Measurements from ENCODE around the gene UGT1A6.
"Not testable (repeated sequence)": the region's sequence is repeated elsewhere in the genome, so short reads cannot be mapped to it uniquely, and the experiment has no call there.

The UGT1A6 gene

DNA sequence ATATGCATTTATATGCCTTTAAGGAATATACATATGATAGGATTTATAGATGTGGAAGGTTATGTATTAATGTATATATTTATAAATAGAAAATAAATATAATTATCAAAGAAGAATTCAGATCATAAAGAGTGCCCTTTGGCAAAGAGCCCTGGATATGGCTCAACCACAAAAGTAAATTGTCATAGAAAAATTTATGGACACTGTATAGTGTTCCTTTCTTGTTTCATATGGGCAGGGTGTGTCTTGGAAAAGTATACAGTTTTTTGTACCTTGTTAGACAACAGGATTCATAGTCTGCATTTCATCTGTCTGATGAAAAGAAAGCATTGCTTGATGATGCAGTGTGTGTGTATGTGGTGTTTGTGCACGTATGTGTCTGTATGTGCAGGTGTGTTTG is 8.1 kb upstream of the UGT1A6 start:
- no peak for DNase-seq (ENCODE audit: low read depth in 3 of 3, low spot score in 1 of 3)

DNA sequence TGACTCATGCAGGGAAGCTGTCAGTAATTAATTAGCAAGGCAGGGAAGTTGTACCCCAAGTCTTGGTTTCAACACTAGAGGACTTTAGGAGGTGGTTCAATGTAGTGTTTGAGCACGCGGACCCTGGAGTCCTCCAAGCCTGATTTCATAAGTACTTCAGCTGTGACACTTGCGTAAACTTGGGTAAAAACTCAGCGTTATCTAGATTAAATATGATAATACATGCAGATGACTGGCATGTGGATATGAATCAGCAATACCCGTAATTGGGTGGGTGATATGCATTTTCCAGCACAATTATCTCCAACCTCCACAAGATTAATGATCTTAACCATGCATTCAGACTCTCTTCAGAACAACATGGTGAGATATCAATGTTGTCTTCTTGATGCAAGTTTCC is 5.8 kb upstream of the UGT1A6 start:
- DNase-seq (ENCODE audit: low read depth in 3 of 3, low spot score in 1 of 3) = no peak

DNA sequence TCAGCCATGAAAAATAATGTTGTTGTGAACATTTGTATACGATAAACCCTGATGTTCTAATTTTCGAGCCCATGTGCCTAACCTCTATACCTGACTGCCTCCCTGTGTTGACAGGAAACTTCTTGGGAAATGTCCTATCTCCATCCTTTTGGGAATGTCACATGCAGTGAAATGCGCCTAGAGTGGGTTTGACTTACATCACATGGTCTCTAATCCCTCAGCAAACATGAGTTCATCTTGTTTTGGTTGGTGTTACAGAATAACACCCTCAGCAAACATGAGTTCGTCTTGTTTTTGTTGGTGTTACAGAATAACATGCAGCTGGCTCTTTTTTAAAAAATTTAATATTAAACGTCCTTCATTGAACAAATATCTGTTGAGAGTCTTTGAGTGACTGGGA is 4.3 kb upstream of the UGT1A6 start:
- no peak for DNase-seq (ENCODE audit: low read depth in 3 of 3, low spot score in 1 of 3)

DNA sequence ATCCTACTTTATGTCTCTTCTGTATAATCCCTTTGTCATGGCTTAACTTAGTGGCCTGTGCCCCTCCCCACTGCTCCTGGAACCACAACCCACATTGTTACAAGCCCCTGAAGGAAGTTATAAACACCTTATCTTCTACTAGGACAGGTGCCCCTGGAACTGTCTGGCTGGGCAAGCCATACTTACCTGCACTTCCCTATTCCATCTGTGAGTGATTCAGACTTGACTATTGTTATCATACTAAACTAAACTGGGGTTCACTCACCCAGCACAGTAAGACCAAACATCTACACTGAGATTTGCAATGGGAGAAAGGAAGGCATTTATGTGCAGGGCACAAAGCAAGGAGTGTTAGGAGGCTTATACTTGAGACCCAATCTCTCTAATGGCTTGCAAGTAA is 3.7 kb upstream of the UGT1A6 start:
- DNase-seq (ENCODE audit: low read depth in 3 of 3, low spot score in 1 of 3) = no peak

DNA sequence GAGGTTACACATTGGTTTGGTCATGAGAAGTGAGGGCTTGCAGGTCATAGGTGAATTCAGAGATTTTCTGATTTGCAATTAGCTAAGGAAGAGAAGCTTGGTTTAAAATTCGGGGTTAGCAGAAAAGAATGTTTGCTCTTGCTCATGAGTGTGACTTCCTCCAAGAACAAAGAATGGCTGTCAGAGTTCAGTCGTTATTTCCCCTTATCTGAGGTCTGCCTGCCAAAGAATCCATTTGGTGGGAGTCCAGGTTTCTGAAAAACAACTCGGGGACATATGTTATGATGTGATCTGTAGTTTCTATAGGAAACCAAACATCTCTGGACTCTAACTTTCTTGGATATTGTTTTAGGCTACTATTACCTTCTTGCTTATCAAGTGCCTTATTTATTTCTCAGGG is 3.2 kb upstream of the UGT1A6 start:
- no peak for DNase-seq (ENCODE audit: low read depth in 3 of 3, low spot score in 1 of 3)

GRCh38 chr2:233690444-233690843 is 2.2 kb upstream of the UGT1A6 start:
- no peak for DNase-seq (ENCODE audit: low read depth in 3 of 3, low spot score in 1 of 3)

- no peak for DNase-seq (ENCODE audit: low read depth in 3 of 3, low spot score in 1 of 3)
These were observed 952 bp upstream of the UGT1A6 start for GRCh38 chr2:233691443-233692433.

- no peak for DNase-seq (ENCODE audit: low read depth in 3 of 3, low spot score in 1 of 3)
These were observed 1.3 kb downstream of the UGT1A6 start for GRCh38 chr2:233693963-233694362.

- DNase-seq (ENCODE audit: low read depth in 3 of 3, low spot score in 1 of 3) = no peak
These were observed 6.0 kb downstream of the UGT1A6 start for GRCh38 chr2:233698740-233699139.

- DNase-seq (ENCODE audit: low read depth in 3 of 3, low spot score in 1 of 3) = no peak
These were observed 6.8 kb downstream of the UGT1A6 start for GRCh38 chr2:233699424-233700027.

GRCh38 chr2:233700028-233700635 is 7.4 kb downstream of the UGT1A6 start:
- no peak for DNase-seq (ENCODE audit: low read depth in 3 of 3, low spot score in 1 of 3)

DNA sequence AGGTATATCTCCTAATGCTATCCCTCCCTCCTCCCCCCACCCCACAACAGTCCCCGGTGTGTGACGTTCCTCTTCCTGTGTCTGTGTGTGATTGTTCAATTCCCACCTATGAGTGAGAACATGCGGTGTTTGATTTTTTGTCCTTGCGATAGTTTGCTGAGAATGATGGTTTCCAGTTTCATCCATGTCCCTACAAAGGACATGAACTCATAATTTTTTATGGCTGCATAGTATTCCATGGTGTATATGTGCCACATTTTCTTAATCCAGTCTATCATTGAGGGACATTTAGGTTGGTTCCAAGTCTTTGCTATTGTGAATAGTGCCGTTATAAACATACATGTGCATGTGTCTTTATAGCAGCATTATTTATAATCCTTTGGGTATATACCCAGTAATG is 8.2 kb downstream of the UGT1A6 start:
- not testable (repeated sequence) for DNase-seq (ENCODE audit: low read depth in 3 of 3, low spot score in 1 of 3)

GRCh38 chr2:233702238-233702637 is 9.5 kb downstream of the UGT1A6 start:
- DNase-seq (ENCODE audit: low read depth in 3 of 3, low spot score in 1 of 3) = no peak

DNA sequence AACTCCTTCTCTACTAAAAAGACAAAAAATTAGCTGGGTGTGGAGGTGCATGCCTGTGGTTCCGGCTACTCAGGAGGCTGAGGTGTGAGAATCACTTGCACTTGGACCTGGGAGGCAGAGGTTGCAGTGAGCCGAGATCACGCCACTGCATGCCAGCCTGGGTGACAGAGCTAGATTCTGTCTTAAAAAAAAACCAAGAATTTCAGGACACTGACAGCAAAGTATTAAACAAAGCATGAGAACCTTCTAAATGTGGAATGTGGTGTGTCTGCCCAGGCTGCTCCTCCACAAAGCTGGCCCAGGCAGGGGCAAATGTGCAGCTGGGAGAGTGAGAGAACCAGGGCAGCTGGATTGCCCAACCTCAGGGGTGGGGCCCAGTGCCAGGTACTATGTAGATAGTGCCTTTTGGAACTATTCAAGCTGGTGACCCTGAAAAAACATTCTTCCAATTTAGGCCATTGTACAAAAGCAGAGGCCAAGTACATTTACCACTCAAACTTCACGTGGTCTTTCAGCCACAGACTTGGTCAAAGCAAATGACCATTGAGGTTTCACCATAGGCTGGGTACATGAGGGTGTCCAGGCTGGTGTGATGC is 13.3 kb downstream of the UGT1A6 start:
- DNase-seq (ENCODE audit: low read depth in 3 of 3, low spot score in 1 of 3) = no peak

DNA sequence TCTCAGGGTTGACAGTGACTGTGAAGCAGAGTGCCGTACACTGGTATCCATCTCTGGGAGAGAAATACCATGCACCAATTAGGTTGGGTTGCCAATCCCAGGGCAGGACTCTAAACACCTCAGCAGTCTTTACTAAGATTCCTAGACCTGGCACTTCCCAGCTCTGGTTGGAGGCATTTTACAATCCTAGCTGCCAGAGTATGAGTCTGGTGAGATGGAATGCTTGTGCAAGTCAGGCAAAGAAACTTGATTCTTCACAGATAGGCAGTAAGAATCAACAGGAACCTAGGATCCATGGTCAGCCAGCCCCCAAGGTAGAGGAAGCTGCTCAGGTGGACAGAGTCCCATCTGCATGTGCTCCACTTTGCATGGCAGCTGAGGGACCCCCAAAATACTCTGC is 14.0 kb downstream of the UGT1A6 start:
- DNase-seq (ENCODE audit: low read depth in 3 of 3, low spot score in 1 of 3) = no peak

- DNase-seq (ENCODE audit: low read depth in 3 of 3, low spot score in 1 of 3) = no peak
These were observed 15.4 kb downstream of the UGT1A6 start for GRCh38 chr2:233707940-233708644.

DNA sequence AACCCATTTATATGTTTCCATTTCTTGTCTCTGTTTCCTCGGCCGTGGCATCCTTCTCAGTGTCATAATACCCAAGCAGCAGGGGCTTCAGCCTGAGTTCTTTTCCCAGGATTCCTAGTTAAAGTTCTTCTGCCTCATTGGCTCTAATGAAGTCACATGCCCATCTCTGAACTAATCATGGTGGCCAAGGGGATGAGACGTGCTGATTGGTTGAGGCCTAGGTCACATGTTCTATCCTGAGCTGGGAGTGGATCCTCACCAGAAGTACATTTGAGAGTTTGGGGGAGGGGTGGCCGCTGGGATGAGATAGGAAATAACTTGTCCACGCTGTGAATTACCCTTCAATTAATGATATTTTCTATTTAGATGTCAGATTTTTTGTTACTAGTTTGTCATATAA is 16.3 kb downstream of the UGT1A6 start:
- no peak for DNase-seq (ENCODE audit: low read depth in 3 of 3, low spot score in 1 of 3)

- DNase-seq (ENCODE audit: low read depth in 3 of 3, low spot score in 1 of 3) = peak; percentile 9 to 49 (median 18)
These were observed 18.8 kb downstream of the UGT1A6 start for GRCh38 chr2:233711312-233712008.

GRCh38 chr2:233712611-233713261 is 20.0 kb downstream of the UGT1A6 start, which contains the start of gene UGT1A5:
TSS of gene UGT1A5 (plus strand) at chr2:233712907. CDS start at chr2:233712992, 85 bp downstream.
- DNase-seq (ENCODE audit: low read depth in 3 of 3, low spot score in 1 of 3) = no peak

- no peak for DNase-seq (ENCODE audit: low read depth in 3 of 3, low spot score in 1 of 3)
These were observed 20.5 kb downstream of the UGT1A6 start for GRCh38 chr2:233713262-233713615.

All from stimulated activated CD4-positive, alpha-beta T cell treated with anti-CD3 and anti-CD28 coated beads, TNF-alpha, amount 100 ng/mL, for 1 hour (primary cell).